ENCODE results near the gene LMTK3.

Gene LMTK3

GRCh38 chr19:48443256-48443655 lies 68.4 kb downstream of the LMTK3 start:
- H3K4me3 ChIP-seq (ENCODE audit: low read depth in 1 of 5, low read length in 5 of 5): peak overlapping the region in 1 of 5 donors; percentile 40
- H3K36me3 ChIP-seq (ENCODE audit: control insufficient read depth in 5 of 5, insufficient read depth in 5 of 5, low read length in 5 of 5): peaks cover 1 to 11% (median 9%) of the 10 kb centered on the region in 5 donors
- peaks cover 0 to 11% (median 2%) of the 10 kb centered on the region in 5 donors for H3K27me3 ChIP-seq (ENCODE audit: control insufficient read depth in 5 of 5, insufficient read depth in 4 of 5, low read length in 5 of 5)
- H3K9me3 ChIP-seq (ENCODE audit: control insufficient read depth in 5 of 5, low read length in 5 of 5): no peaks in the 10 kb centered on the region
- H3K9ac ChIP-seq (ENCODE audit: low read length in 5 of 5): no peak overlapping the region
- peaks cover 3 to 31% (median 27%) of the 10 kb centered on the region in 5 donors for H3K4me1 ChIP-seq (ENCODE audit: control insufficient read depth in 5 of 5, insufficient read depth in 5 of 5, low read length in 5 of 5)
- no peak overlapping the region for H3K27ac ChIP-seq (ENCODE audit: low read depth, low read length)

GRCh38 chr19:48442116-48443035 lies 69.3 kb downstream of the LMTK3 start:
- Histone ChIP-seq H3K9ac (ENCODE audit: low read length in 5 of 5) (no peak overlapping the region), H3K9me3 (ENCODE audit: control insufficient read depth in 5 of 5, low read length in 5 of 5) (no peaks in the 10 kb centered on the region), H3K27ac (ENCODE audit: low read depth, low read length) (no peak overlapping the region), H3K36me3 (ENCODE audit: control insufficient read depth in 5 of 5, insufficient read depth in 5 of 5, low read length in 5 of 5) (peaks cover 0 to 2% (median under 1%) of the 10 kb centered on the region in 5 donors), H3K4me1 (ENCODE audit: control insufficient read depth in 5 of 5, insufficient read depth in 5 of 5, low read length in 5 of 5) (peaks cover 3 to 31% (median 27%) of the 10 kb centered on the region in 5 donors), H3K27me3 (ENCODE audit: control insufficient read depth in 5 of 5, insufficient read depth in 4 of 5, low read length in 5 of 5) (peaks cover 0 to 14% (median 2%) of the 10 kb centered on the region in 5 donors), H3K4me3 (ENCODE audit: low read depth in 1 of 5, low read length in 5 of 5) (no peak overlapping the region)

- Histone ChIP-seq H3K36me3 (ENCODE audit: control insufficient read depth in 5 of 5, insufficient read depth in 5 of 5, low read length in 5 of 5) (no peaks in the 10 kb centered on the region), H3K4me1 (ENCODE audit: control insufficient read depth in 5 of 5, insufficient read depth in 5 of 5, low read length in 5 of 5) (peaks cover 1 to 28% (median 25%) of the 10 kb centered on the region in 5 donors), H3K4me3 (ENCODE audit: low read depth in 1 of 5, low read length in 5 of 5) (no peak overlapping the region), H3K9ac (ENCODE audit: low read length in 5 of 5) (no peak overlapping the region), H3K27me3 (ENCODE audit: control insufficient read depth in 5 of 5, insufficient read depth in 4 of 5, low read length in 5 of 5) (peaks cover 0 to 15% (median 2%) of the 10 kb centered on the region in 5 donors), H3K9me3 (ENCODE audit: control insufficient read depth in 5 of 5, low read length in 5 of 5) (no peaks in the 10 kb centered on the region), H3K27ac (ENCODE audit: low read depth, low read length) (no peak overlapping the region)
These were observed 70.1 kb downstream of the LMTK3 start for GRCh38 chr19:48441360-48442050.

- H3K36me3 ChIP-seq (ENCODE audit: control insufficient read depth in 5 of 5, insufficient read depth in 5 of 5, low read length in 5 of 5): no peaks in the 10 kb centered on the region
- H3K9me3 ChIP-seq (ENCODE audit: control insufficient read depth in 5 of 5, low read length in 5 of 5): no peaks in the 10 kb centered on the region
- H3K27me3 ChIP-seq (ENCODE audit: control insufficient read depth in 5 of 5, insufficient read depth in 4 of 5, low read length in 5 of 5): peaks cover 0 to 6% (median 0%) of the 10 kb centered on the region in 5 donors
- no peak overlapping the region for H3K4me3 ChIP-seq (ENCODE audit: low read depth in 1 of 5, low read length in 5 of 5)
- H3K27ac ChIP-seq (ENCODE audit: low read depth, low read length): no peak overlapping the region
- H3K4me1 ChIP-seq (ENCODE audit: control insufficient read depth in 5 of 5, insufficient read depth in 5 of 5, low read length in 5 of 5): no peaks in the 10 kb centered on the region
- no peak overlapping the region for H3K9ac ChIP-seq (ENCODE audit: low read length in 5 of 5)
These were observed 75.0 kb downstream of the LMTK3 start for GRCh38 chr19:48436586-48436985.

Data from subcutaneous abdominal adipose tissue (tissue), 5 donors.